Measurements from ENCODE around the gene CTSF. TPM values are rescaled to one million over a fixed set of nuclear protein-coding genes. Genes with fewer than 3 reads are reported as not detected.
A peak's percentile ranks its signal among the peaks of the same experiment; 100 is the strongest.

CTSF gene
- total and polyA plus RNA-seq, 2 of the 13 experiments (the other 11 are each of a cell fraction or from before 2014, with no cell fraction given): not detected

- TF ChIP-seq ARID5B (CRISPR knock-in tag; IDR thresholded peaks at IDR 0.05) (peak; percentile 44; the same call in 1 of the 2 replicates), TERF1 (CRISPR knock-in tag; IDR thresholded peaks at IDR 0.05) (0 out of 2 replicates have a peak, but pooled peaks have one; percentile 14), ZNF543 (CRISPR knock-in tag; IDR thresholded peaks at IDR 0.05) (no peak), GLI4 (CRISPR knock-in tag; IDR thresholded peaks at IDR 0.05; ENCODE audit: borderline replicate concordance) (0 out of 2 replicates have a peak, but pooled peaks have one; percentile 24), HIVEP1 (CRISPR knock-in tag; IDR thresholded peaks at IDR 0.05) (peak; percentile 58; the same call in 1 of the 2 replicates), SRF (IDR thresholded peaks at IDR 0.05; ENCODE audit: low read depth, low read length) (0 out of 2 replicates have a peak, but pooled peaks have one; percentile 13), CBX2 (IDR thresholded peaks at IDR 0.05; ENCODE audit: low read depth, low read length) (no peak), CBX2 (CRISPR knock-in tag; IDR thresholded peaks at IDR 0.05; ENCODE audit: low read depth) (no peak), SSRP1 (CRISPR knock-in tag; IDR thresholded peaks at IDR 0.05) (no peak), BHLHE40 (IDR thresholded peaks at IDR 0.05; ENCODE audit: low read length) (no peak), ZNF672 (CRISPR knock-in tag; IDR thresholded peaks at IDR 0.05) (no peak), ZNF761 (CRISPR knock-in tag; conservative IDR thresholded peaks at IDR 0.05) (0 out of 2 replicates have a peak, but pooled peaks have one; percentile 60), ELF4 (CRISPR knock-in tag; IDR thresholded peaks at IDR 0.05; ENCODE audit: borderline replicate concordance) (peak; percentile 67; the same call in 1 of the 2 replicates), SALL1 (CRISPR knock-in tag; IDR thresholded peaks at IDR 0.05) (peak; percentile 65), JUND (CRISPR knock-in tag; IDR thresholded peaks at IDR 0.05) (no peak), PLRG1 (conservative IDR thresholded peaks at IDR 0.05) (no peak), ZBTB20 (CRISPR knock-in tag; IDR thresholded peaks at IDR 0.05; ENCODE audit: borderline replicate concordance, low read depth) (no peak), PHF8 (CRISPR knock-in tag; IDR thresholded peaks at IDR 0.05) (peak; percentile 89), ZNF367 (CRISPR knock-in tag; IDR thresholded peaks at IDR 0.05; ENCODE audit: borderline replicate concordance) (no peak), ZNF704 (CRISPR knock-in tag; IDR thresholded peaks at IDR 0.05; ENCODE audit: borderline replicate concordance) (no peak), ZNF574 (CRISPR knock-in tag; IDR thresholded peaks at IDR 0.05) (peak; percentile 66)
These were observed 22.6 kb downstream of the CTSF start, which contains the start of gene ZDHHC24 (continued) for GRCh38 chr11:66545701-66546367.
